Measurements from ENCODE around the gene GGT1.
"Not testable (repeated sequence)": the region's sequence is repeated elsewhere in the genome, so short reads cannot be mapped to it uniquely, and the experiment has no call there.

The GGT1 gene

DNA sequence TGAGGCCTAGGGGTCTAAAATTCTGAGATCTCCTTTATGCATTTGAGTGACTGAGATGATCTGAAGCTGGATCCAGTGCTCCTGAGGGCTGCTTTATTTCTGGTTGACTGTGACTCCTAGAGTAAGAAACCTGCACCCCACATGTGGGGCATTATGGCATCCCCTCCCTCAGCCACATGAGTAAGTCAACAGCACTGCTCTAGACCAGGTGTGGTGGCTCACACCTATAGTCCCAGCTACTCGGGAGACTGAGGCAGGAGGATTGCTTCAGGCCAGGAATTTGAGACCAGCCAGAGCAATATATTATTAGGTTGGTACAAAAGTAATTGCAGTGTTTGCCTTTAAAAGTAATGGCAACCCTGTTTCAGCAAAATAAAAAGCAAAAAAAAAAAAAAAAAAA is 39.3 kb downstream of the GGT1 start:
- not testable (repeated sequence) for DNase-seq

GRCh38 chr22:24644409-24644808 is 41.4 kb downstream of the GGT1 start:
- DNase-seq: not testable (repeated sequence)

DNA sequence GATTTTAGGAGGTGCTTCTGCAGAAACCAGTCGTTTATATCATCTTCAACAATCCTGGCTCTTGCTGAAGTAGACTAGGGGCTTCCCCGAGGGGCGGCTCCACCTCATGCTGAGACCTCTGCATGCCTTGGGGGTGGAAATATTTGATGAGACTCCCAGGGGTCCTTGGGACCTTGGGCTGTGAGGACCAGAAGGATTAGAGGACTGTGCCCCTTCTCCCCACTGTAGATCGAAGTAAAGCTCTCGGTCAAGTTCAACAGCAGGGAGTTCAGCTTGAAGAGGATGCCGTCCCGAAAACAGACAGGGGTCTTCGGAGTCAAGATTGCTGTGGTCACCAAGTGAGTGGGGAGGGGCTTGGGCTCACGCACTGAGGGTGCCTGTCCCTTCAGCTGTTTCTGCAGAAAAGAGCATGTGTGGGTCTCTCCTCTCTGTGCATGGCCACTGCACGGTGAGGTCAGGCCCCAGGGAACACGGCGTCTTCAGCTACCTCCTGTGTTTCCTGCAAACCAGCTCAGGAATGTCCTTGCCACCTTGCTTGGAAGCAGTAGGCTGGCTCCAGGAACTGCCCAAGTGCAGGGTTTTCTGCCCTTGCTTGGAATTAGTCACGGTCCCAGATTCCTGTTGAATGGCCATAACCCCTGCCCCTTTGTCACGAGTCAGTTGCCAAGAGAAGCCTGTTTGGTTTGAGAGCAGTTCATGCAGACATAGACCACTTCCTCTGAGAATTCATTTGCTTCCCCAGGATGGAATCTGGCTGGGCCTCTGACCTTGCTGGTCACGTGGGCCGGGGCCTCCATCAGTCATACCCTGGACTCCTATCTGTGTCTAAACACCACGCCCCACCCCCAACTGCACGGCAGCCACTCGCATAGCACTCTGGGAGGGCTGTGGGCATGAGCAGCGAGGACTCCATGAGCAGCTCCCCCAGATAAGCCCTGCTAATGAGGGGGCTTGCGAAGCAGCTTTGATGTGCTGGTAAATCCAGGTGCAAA is 42.7 kb downstream of the GGT1 start:
- not testable (repeated sequence) for DNase-seq

DNA sequence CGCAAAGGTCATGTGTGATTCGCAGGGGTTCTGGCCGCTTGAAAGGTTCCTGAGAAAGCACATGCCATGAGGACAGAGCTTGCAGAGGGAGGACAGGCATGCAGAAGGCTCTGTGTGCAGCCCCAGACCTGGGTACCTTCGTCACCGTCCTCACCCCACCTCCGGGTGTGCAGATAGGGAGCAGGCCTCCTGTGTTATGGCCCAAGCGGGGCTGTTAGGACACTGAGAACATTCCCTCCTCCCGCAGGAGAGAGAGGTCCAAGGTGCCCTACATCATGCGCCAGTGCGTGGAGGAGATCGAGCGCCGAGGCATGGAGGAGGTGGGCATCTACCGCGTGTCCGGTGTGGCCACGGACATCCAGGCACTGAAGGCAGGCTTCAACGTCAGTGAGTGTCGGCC is 43.8 kb downstream of the GGT1 start:
- DNase-seq: not testable (repeated sequence)

GRCh38 chr22:24649371-24649770 is 46.4 kb downstream of the GGT1 start:
- DNase-seq: not testable (repeated sequence)

GRCh38 chr22:24650884-24651283 is 47.9 kb downstream of the GGT1 start:
- DNase-seq: peak; percentile 72

GRCh38 chr22:24665395-24665794 is 62.4 kb downstream of the GGT1 start:
- not testable (repeated sequence) for DNase-seq

DNA sequence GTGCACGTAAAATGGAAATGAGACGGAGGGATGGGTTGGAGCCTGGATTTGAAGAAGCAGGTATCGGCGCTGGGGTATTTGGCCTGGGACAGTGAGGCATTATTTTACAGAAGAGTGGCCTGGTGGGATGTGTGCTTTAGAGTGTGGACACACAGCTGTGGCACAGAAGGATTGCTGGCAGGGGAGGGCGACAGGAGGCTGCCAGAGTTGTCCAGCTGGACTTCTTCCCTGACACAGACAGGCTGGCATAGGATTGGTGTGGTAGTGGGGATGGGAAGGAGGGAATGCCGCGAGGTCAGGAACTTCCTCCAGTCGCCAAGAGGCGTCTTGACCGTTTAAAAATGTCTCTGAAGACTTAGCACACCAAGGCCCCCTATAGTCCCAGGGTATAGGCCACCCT is 64.9 kb downstream of the GGT1 start:
- not testable (repeated sequence) for DNase-seq

GRCh38 chr22:24672532-24672931 is 69.5 kb downstream of the GGT1 start:
- not testable (repeated sequence) for DNase-seq
